ENCODE results near the gene TMPRSS7.
"Not testable (repeated sequence)": the region's sequence is repeated elsewhere in the genome, so short reads cannot be mapped to it uniquely, and the experiment has no call there.

TMPRSS7 gene

DNA sequence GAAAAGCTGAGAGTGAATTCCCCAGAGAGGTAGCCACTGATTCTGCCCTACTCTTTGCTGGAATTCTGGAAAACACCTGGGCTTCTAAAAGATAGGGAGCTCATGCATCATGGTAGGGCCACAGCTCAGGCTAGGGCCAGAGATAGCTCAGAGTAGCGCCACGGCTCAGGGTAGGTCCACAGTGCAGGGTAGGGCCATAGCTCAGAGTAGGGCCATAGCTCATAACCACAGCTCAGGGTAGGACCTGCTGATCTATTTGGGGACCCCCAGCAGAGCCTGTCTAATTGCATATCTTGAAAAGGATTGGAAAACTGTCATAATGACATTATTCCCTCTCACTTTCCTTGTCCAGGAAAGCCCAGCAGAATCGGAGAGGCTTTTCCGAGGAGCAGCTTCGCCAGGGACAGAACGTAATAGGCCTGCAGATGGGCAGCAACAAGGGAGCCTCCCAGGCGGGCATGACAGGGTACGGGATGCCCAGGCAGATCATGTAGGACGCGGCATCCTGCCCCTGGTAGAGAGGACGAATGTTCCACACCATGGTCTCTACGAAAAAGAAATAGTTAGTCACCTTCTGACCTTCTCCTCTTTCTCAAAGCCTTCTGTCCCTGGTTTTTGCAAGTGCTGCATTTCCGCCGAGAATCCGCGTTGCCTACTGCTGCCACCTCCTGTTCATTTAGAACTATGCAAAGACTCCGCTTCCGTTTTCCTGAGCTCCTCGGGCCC is 21.3 kb upstream of the TMPRSS7 start:
- H3K4me1 ChIP-seq (ENCODE audit: control insufficient read depth, insufficient read depth, low read length), result no peaks in the 10 kb centered on the region
- H3K27me3 ChIP-seq (ENCODE audit: control insufficient read depth, insufficient read depth, low read length), result no peaks in the 10 kb centered on the region
- H3K9me3 ChIP-seq (ENCODE audit: control insufficient read depth, insufficient read depth, low read length), result no peaks in the 10 kb centered on the region
- H3K36me3 ChIP-seq (ENCODE audit: control insufficient read depth, insufficient read depth, low read length), result no peaks in the 10 kb centered on the region
- peak overlapping the region; percentile 16 for H3K9ac ChIP-seq (ENCODE audit: low read depth, low read length)
- no peak overlapping the region for H3K4me3 ChIP-seq (ENCODE audit: low read depth, low read length)

DNA sequence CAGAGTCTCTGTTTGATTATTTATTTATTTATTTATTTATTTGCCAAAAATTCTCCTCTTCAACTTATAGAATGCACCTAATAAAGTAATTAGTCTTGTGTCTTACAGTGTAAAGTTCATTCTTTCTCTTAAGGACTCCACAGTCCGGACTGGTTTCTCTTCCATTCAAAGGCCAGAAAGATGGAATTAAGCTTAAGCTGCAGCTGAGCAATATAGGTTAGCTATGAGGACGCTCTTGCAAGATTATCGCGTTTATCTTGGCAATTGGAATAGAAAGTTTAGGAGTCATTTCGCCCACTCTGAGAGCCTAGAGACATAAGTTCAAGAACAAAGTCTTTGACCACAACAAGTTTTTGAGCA is 20.8 kb upstream of the TMPRSS7 start:
- Histone ChIP-seq H3K9me3 (ENCODE audit: control insufficient read depth, insufficient read depth, low read length) (no peaks in the 10 kb centered on the region), H3K4me1 (ENCODE audit: control insufficient read depth, insufficient read depth, low read length) (no peaks in the 10 kb centered on the region), H3K9ac (ENCODE audit: low read depth, low read length) (no peak overlapping the region), H3K36me3 (ENCODE audit: control insufficient read depth, insufficient read depth, low read length) (no peaks in the 10 kb centered on the region), H3K27me3 (ENCODE audit: control insufficient read depth, insufficient read depth, low read length) (no peaks in the 10 kb centered on the region), H3K4me3 (ENCODE audit: low read depth, low read length) (no peak overlapping the region)

DNA sequence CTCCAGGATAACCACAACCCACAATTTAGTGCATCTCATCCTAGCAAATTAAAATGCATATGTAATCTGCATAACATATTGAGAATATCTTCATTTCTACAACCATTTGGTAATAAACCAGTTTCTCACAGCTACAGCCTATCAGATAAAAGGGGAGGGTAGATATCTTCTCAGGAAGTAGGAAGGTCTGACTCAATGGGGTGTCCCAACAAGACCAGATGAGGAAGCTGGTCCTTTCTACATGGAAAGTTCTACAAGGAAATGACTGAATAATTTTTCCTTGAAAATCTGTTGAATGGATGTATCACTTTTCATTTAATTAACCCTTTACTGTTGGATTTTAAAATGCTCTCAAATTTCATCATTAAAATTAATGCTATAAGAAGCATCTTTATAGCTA is 17.4 kb upstream of the TMPRSS7 start:
- Histone ChIP-seq H3K9ac (ENCODE audit: low read depth, low read length) (no peak overlapping the region), H3K27me3 (ENCODE audit: control insufficient read depth, insufficient read depth, low read length) (no peaks in the 10 kb centered on the region), H3K4me3 (ENCODE audit: low read depth, low read length) (no peak overlapping the region), H3K4me1 (ENCODE audit: control insufficient read depth, insufficient read depth, low read length) (no peaks in the 10 kb centered on the region), H3K9me3 (ENCODE audit: control insufficient read depth, insufficient read depth, low read length) (no peaks in the 10 kb centered on the region), H3K36me3 (ENCODE audit: control insufficient read depth, insufficient read depth, low read length) (no peaks in the 10 kb centered on the region)

DNA sequence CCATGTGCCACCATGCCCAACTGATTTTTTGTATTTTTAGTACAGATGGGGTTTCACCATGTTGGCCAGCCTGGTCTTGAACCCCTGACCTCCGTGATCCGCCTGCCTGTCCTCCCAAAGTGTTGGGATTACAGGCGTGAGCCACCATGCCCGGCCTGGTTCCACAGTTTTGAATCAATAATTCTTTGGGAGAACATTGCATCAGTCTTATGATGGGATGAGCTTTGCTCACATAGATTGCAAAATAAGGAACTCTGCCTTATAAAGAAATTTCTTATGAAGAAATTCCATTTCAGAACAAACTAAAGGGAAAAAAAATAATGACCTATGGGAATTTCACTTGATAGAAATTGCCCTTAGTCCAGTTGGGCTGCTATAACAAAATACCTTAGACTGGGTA is 15.8 kb upstream of the TMPRSS7 start:
- Histone ChIP-seq H3K4me3 (ENCODE audit: low read depth, low read length) (no peak overlapping the region), H3K9me3 (ENCODE audit: control insufficient read depth, insufficient read depth, low read length) (no peaks in the 10 kb centered on the region), H3K27me3 (ENCODE audit: control insufficient read depth, insufficient read depth, low read length) (no peaks in the 10 kb centered on the region), H3K36me3 (ENCODE audit: control insufficient read depth, insufficient read depth, low read length) (no peaks in the 10 kb centered on the region), H3K4me1 (ENCODE audit: control insufficient read depth, insufficient read depth, low read length) (no peaks in the 10 kb centered on the region), H3K9ac (ENCODE audit: low read depth, low read length) (no peak overlapping the region)

DNA sequence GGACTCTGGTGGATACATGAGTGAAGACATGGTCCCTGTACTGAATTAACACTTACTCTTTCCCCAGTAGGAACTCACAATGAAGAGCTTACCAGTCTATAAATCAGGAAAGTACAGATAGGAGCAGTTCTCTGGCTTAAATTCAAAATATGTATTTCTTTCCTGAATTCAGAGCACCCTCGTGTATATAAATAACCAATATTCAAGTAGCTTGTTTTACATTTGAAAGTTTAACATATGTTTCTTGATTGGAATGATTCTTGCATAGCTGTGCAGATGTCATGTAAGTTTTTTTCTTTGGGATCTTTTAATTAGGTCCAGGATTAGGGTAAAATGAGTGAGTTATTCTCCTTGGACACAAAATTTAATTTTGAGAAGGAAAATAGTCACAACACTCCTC is 14.8 kb upstream of the TMPRSS7 start:
- no peaks in the 10 kb centered on the region for H3K27me3 ChIP-seq (ENCODE audit: control insufficient read depth, insufficient read depth, low read length)
- H3K4me1 ChIP-seq (ENCODE audit: control insufficient read depth, insufficient read depth, low read length), result no peaks in the 10 kb centered on the region
- H3K9ac ChIP-seq (ENCODE audit: low read depth, low read length), result no peak overlapping the region
- H3K36me3 ChIP-seq (ENCODE audit: control insufficient read depth, insufficient read depth, low read length), result no peaks in the 10 kb centered on the region
- H3K9me3 ChIP-seq (ENCODE audit: control insufficient read depth, insufficient read depth, low read length), result no peaks in the 10 kb centered on the region
- H3K4me3 ChIP-seq (ENCODE audit: low read depth, low read length), result no peak overlapping the region

DNA sequence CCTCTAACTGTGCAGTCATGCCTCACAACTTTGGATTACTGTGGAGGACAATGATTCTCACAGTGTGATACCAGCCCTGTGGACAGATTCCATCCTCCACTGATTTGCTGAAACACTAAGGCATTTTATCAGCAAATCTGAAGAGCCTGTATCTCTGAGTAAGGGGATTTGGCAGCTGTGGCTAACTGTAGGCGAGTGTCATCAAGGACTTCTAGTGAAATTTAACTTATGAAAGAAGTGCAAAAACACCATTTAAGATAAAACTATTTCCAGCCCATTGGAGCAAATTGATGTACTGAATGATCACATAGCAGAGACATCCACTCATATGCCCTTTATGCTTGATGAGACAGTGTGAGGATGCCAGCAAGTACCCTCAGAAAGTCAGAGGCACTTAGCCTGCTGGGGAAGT is 13.9 kb upstream of the TMPRSS7 start:
- no peak overlapping the region for H3K4me3 ChIP-seq (ENCODE audit: low read depth, low read length)
- no peaks in the 10 kb centered on the region for H3K36me3 ChIP-seq (ENCODE audit: control insufficient read depth, insufficient read depth, low read length)
- no peaks in the 10 kb centered on the region for H3K9me3 ChIP-seq (ENCODE audit: control insufficient read depth, insufficient read depth, low read length)
- no peaks in the 10 kb centered on the region for H3K4me1 ChIP-seq (ENCODE audit: control insufficient read depth, insufficient read depth, low read length)
- no peaks in the 10 kb centered on the region for H3K27me3 ChIP-seq (ENCODE audit: control insufficient read depth, insufficient read depth, low read length)
- no peak overlapping the region for H3K9ac ChIP-seq (ENCODE audit: low read depth, low read length)

DNA sequence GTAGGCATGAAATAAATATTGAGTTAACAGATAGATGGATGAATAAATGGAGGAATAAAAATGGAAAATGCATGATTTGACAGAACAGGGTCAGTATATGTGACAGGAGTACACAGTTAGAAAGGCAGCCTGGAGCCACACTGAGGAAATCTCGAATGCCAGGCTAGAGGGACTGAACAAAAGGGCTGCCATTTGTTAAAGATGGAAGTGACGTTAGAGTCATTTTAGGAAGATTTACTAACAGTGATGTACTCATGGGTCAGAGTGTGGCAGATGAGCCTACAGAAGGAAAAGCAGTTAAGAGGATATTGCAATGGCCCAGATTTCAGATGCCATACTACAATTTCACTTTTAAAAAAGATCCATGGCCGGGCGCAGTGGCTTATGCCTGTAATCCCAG is 7.4 kb upstream of the TMPRSS7 start:
- Histone ChIP-seq H3K9me3 (ENCODE audit: control insufficient read depth, insufficient read depth, low read length) (no peaks in the 10 kb centered on the region), H3K9ac (ENCODE audit: low read depth, low read length) (no peak overlapping the region), H3K36me3 (ENCODE audit: control insufficient read depth, insufficient read depth, low read length) (no peaks in the 10 kb centered on the region), H3K4me3 (ENCODE audit: low read depth, low read length) (no peak overlapping the region), H3K4me1 (ENCODE audit: control insufficient read depth, insufficient read depth, low read length) (no peaks in the 10 kb centered on the region), H3K27me3 (ENCODE audit: control insufficient read depth, insufficient read depth, low read length) (no peaks in the 10 kb centered on the region)

DNA sequence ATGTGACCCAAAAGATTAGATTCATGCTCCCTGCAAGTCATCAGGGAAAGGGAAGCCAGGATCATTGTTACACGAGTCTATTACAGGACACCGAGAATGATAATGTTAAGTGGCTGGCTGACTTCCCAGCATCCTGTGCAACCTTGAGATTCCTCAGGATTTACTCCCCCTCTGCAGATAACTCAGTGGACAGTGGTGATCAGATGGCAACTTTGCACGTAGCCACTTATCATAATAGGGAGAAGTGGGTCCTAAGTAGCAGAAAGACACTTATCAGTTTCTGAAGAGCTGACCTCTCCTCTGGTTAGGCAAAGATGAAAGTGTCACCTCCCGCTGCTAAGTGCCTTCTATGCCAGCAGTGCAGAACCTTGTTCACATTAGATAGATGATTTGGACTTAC is 6.7 kb upstream of the TMPRSS7 start:
- Histone ChIP-seq H3K4me1 (ENCODE audit: control insufficient read depth, insufficient read depth, low read length) (no peaks in the 10 kb centered on the region), H3K27me3 (ENCODE audit: control insufficient read depth, insufficient read depth, low read length) (no peaks in the 10 kb centered on the region), H3K4me3 (ENCODE audit: low read depth, low read length) (no peak overlapping the region), H3K9ac (ENCODE audit: low read depth, low read length) (no peak overlapping the region), H3K36me3 (ENCODE audit: control insufficient read depth, insufficient read depth, low read length) (no peaks in the 10 kb centered on the region), H3K9me3 (ENCODE audit: control insufficient read depth, insufficient read depth, low read length) (no peaks in the 10 kb centered on the region)

DNA sequence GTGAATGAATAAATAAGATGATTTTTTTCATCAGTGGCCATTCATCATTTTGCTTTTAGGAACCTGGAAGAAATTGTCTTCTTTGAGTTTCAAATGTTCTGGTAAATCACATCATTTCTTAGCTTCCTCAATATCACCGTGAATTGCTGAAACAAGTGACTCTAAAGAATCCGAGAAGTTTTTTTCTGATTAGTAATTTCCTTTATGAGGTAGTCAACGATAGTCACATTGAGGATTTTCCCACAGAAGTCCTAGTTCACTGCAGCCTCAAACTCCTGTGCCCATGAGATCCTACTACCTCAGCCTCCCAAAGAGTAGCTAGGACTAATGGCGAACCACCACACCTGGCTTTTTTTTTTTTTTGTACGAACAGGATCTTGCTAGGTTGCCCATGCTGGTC is 3.6 kb upstream of the TMPRSS7 start:
- H3K36me3 ChIP-seq (ENCODE audit: control insufficient read depth, insufficient read depth, low read length), result no peaks in the 10 kb centered on the region
- no peaks in the 10 kb centered on the region for H3K9me3 ChIP-seq (ENCODE audit: control insufficient read depth, insufficient read depth, low read length)
- no peak overlapping the region for H3K4me3 ChIP-seq (ENCODE audit: low read depth, low read length)
- no peaks in the 10 kb centered on the region for H3K27me3 ChIP-seq (ENCODE audit: control insufficient read depth, insufficient read depth, low read length)
- H3K4me1 ChIP-seq (ENCODE audit: control insufficient read depth, insufficient read depth, low read length), result no peaks in the 10 kb centered on the region
- H3K9ac ChIP-seq (ENCODE audit: low read depth, low read length), result no peak overlapping the region

DNA sequence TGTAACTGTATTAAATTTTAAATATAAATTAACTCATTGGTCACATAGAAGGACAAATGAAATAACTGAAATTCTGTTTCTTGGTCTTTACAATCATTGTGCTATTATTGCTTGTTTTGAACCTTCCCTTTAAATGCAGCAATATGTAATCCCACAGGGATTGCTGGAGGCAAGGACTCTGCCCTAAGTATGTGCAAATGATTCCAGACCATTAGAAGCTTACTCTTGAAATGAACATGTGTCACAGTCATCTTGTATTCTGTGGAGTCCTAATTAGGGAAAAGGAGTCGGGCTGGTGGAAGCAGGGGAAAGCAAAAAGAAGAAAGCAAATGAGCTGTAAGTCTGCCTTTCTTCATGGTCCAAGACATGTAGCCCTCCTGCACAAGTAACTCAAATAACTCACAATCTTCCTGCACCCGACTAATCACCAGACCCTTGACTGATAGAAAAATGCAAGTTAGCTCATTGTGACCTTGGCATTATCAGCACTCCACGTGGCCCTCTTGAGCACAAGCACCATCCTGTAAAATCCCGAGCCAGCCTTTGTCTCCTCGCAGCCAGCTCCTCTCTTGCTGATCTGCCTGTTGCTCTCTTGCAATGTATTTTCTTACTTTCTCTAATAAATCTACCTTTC is 2.3 kb upstream of the TMPRSS7 start:
- Histone ChIP-seq H3K27me3 (ENCODE audit: control insufficient read depth, insufficient read depth, low read length) (no peaks in the 10 kb centered on the region), H3K9ac (ENCODE audit: low read depth, low read length) (no peak overlapping the region), H3K9me3 (ENCODE audit: control insufficient read depth, insufficient read depth, low read length) (no peaks in the 10 kb centered on the region), H3K36me3 (ENCODE audit: control insufficient read depth, insufficient read depth, low read length) (no peaks in the 10 kb centered on the region), H3K4me1 (ENCODE audit: control insufficient read depth, insufficient read depth, low read length) (no peaks in the 10 kb centered on the region), H3K4me3 (ENCODE audit: low read depth, low read length) (no peak overlapping the region)

DNA sequence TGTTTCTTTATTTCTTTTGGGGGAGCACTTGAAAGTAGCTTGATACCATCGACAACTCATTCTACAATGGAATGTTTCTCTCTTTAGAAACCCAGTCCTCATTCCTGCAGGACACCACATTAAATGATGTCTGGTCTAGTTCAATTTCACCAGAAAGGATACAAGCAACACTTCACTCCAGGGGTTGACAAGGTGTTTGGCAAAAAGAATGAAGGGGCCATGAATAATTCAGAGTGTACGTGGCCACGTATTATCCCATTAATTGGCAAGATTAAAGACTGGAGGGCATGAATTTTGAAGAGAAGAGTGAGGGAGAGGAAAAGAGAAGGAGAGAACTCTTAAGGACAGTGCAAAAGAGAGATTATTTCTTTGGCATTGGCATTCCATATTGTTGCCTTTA is 705 bp downstream of the TMPRSS7 start:
- no peaks in the 10 kb centered on the region for H3K27me3 ChIP-seq (ENCODE audit: control insufficient read depth, insufficient read depth, low read length)
- H3K9ac ChIP-seq (ENCODE audit: low read depth, low read length), result no peak overlapping the region
- no peaks in the 10 kb centered on the region for H3K4me1 ChIP-seq (ENCODE audit: control insufficient read depth, insufficient read depth, low read length)
- no peaks in the 10 kb centered on the region for H3K9me3 ChIP-seq (ENCODE audit: control insufficient read depth, insufficient read depth, low read length)
- H3K4me3 ChIP-seq (ENCODE audit: low read depth, low read length), result no peak overlapping the region
- H3K36me3 ChIP-seq (ENCODE audit: control insufficient read depth, insufficient read depth, low read length), result no peaks in the 10 kb centered on the region

DNA sequence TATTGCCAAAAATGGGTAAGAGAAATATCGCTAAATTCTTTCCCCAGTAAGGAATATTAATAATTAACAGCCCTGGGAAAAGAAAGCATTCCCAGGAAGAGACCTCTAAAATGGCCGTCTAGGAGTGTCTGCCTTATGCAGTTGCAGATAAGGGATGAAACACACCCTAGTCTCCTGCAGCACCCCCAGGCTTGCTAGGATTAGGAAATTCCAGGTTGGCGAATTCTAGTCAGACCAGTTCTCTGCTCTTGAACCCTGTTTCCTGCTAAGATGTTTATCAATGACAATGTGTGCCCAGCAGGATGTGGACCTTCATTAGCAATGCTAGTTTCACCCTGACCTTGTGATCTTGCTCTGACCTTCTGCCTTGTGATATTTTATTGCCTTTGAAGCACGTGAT is 2.7 kb downstream of the TMPRSS7 start:
- H3K9ac ChIP-seq (ENCODE audit: low read depth, low read length); H3K9me3 ChIP-seq (ENCODE audit: control insufficient read depth, insufficient read depth, low read length); H3K4me1 ChIP-seq (ENCODE audit: control insufficient read depth, insufficient read depth, low read length): not testable (repeated sequence)

More for the DNA sequence above, 2.7 kb downstream of the TMPRSS7 start:
- not testable (repeated sequence) for H3K27me3 ChIP-seq (ENCODE audit: control insufficient read depth, insufficient read depth, low read length); H3K36me3 ChIP-seq (ENCODE audit: control insufficient read depth, insufficient read depth, low read length); H3K4me3 ChIP-seq (ENCODE audit: low read depth, low read length)

All from iPS-15b (cell line).